Left colon (tissue), 2 donors: ENCODE results near the gene ATP6AP2. TPM values are rescaled to one million over a fixed set of nuclear protein-coding genes. Genes with fewer than 3 reads are reported as not detected.
A peak's percentile ranks its signal among the peaks of the same experiment; 100 is the strongest.
"Not testable (repeated sequence)": the region's sequence is repeated elsewhere in the genome, so short reads cannot be mapped to it uniquely, and the experiment has no call there.

Experiments used
- ATAC-seq: fragments of 200-7000 bp; cut with Tn5 transposase; one replicate; pipeline ENCODE4 v1.9.1; 2020; ENCODE audit warnings: mild to moderate bottlenecking, moderate library complexity
- DNase-seq, 2 donors: peaks; one replicate each; pipeline ENCODE4 v3.0.0-alpha.2; 2020
- intact Hi-C, 2 donors: fragments of 100-400 bp; cut with DNase I in 1 of 2; cut with micrococcal nuclease in 1 of 2; formaldehyde crosslinking; loops; one replicate each; pipeline versions ENCODE4 v1.11.2 to v1.14.0; 2022; cut with DNase I, micrococcal nuclease
- total RNA-seq, 2 donors: library from RNA; stranded (reverse); fragmentation: NEBNext Ultra II Directional; extraction: Animal tissue kit (Norgen Biotek cat#: 25700); gene quantifications; one replicate each; pipeline ENCODE4 v1.2.1, GENCODE V29; 2021
- donor health status: DM: no; HTN: no; CAD: no.
- donor health status: DM: yes; HTN: yes; CAD: no.

Gene ATP6AP2
- total RNA-seq, 2 donors from 2014 or later = 74.0 to 88.1 TPM

- ATAC-seq (no peak), DNase-seq (no peak)
- intact Hi-C loops = no loop called here
Measured at GRCh38 chrX:40571600-40571999, 9.2 kb upstream of the ATP6AP2 start.

GRCh38 chrX:40573763-40574162, 7.0 kb upstream of the ATP6AP2 start:
- ATAC-seq (peak; percentile 33), DNase-seq (no peak)
- intact Hi-C loops = no loop called here

GRCh38 chrX:40575411-40575810, 5.4 kb upstream of the ATP6AP2 start:
- DNase-seq, intact Hi-C loops: not testable (repeated sequence)

DNA sequence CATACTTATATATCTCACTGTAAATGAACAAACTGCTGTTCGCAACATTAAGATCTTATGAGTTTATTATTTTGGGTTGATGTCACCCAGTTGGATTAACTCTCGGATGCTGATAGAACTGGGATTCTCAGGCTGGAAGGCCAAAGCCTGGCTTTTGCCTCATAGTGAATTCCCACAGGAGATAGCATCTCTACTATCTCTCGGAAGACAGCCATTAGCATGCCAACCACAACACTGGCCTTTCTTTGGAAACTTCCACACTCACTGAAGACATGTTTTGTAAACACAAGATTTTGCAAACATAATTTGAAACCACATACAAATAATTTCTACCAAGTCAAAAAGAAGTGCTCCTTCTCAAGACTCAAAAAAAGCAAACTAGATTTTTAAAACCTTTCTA, 4.5 kb upstream of the ATP6AP2 start:
- no peak for ATAC-seq
- intact Hi-C loops = no loop called here
- DNase-seq = no peak

More at GRCh38 chrX:40575411-40575810, 5.4 kb upstream of the ATP6AP2 start:
- peak; percentile 32 for ATAC-seq

DNA sequence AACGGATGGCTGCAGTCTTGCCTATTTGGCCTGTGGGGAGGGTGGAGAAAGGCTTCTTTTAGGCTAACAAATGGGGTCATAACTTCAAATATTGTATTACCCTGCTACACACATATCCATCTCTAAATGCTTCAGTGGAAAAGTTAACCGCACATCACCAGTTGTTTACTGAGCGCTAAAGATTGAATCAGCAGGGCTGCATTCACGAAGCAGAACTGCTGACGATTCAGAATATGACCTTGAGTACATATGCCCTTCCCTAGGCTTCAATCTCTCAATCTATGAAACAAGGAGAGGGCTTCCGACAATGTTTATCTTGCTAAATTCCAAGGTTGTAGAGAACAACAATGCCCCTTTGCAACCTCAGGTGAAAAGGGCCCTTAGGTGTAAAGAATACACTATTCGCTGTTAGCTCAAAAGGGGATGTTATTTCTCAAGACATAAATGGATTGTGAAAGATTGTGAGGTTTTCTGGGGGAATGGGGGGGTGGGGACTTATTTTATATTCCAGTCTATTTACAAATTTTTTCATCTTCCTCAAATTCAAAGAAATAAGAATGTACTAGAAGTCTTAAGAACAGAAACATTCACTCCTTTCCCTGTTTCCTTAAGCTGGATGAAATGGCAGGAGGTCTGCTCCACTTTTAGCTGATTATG, 2.6 kb upstream of the ATP6AP2 start:
- intact Hi-C loops = no loop called here
- DNase-seq = no peak
- ATAC-seq = no peak

- ATAC-seq = no peak
- DNase-seq = no peak
Measured at GRCh38 chrX:40579141-40579540, 1.6 kb upstream of the ATP6AP2 start.

GRCh38 chrX:40579900-40580536, 752 bp upstream of the ATP6AP2 start:
- intact Hi-C loops = no loop called here
- DNase-seq (no peak), ATAC-seq (peak; percentile 36)

More at GRCh38 chrX:40579141-40579540, 1.6 kb upstream of the ATP6AP2 start:
- intact Hi-C loops = no loop called here

- DNase-seq = no peak
- intact Hi-C loops = no loop called here
- ATAC-seq = peak; percentile 3
Measured at GRCh38 chrX:40581336-40581920, 658 bp downstream of the ATP6AP2 start.

- ATAC-seq, intact Hi-C loops, DNase-seq: not testable (repeated sequence)
Measured at GRCh38 chrX:40582178-40582577, 1.4 kb downstream of the ATP6AP2 start.

GRCh38 chrX:40582811-40583210, 2.0 kb downstream of the ATP6AP2 start:
- intact Hi-C loops = no loop called here
- ATAC-seq = no peak
- DNase-seq = no peak

- ATAC-seq, DNase-seq, intact Hi-C loops: not testable (repeated sequence)
Measured at GRCh38 chrX:40587623-40588022, 6.9 kb downstream of the ATP6AP2 start.

DNA sequence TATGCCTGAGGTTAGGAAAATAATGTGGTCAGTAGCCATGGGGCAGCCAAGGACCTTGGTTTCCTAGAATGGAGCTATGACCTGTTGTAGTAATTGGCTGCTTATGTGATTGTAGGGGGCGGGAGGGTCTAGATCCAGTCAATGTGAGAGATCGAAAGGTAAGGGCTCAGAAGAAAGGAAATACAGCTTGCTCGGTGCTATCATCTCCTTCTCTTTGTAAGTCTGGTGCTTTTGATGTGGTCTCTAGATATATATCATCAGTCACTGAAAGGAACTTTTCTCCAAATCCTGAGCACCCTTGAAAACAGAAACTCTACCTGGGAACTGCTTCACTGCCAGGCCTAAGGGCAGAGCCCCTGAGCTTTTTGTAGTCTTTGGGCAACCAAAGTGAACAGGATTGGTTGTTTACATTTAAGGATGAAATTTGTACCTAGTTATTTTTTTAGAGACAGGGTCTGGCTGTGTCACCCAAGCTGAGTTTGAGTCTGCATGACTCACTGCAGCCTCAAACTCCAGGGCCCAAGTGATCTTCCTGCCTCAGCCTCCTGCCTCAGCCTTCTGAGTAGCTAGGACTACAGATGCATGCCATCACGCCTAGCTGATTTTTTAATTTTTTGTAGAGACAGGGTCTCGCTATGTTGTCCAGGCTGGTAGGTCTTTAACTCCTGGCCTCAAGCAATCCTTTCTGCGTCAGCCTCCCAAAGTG, 9.0 kb downstream of the ATP6AP2 start:
- intact Hi-C loops, ATAC-seq, DNase-seq: not testable (repeated sequence)

DNA sequence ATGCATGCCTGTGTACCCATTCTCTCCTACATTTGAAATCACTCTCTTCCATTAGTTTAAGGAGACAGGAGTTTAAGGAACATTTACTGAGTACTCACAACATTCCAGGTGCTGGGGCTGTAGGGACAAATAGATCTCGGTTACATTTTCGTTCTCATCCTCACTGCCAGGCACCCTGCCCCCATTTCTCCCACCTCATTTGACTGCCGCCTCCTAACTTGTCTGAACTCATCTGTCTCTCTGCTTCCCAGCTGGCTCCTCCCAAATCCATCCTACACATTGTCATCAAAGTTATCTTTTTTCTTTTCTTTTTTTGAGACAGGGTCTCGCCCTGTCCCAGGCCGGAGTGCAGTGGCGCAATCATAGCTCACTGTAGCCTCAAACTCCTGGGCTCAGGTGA, 22.7 kb downstream of the ATP6AP2 start:
- intact Hi-C loops = no loop called here
- ATAC-seq = no peak
- DNase-seq = no peak

GRCh38 chrX:40607381-40607780, 26.6 kb downstream of the ATP6AP2 start:
- DNase-seq (no peak), ATAC-seq (no peak)
- intact Hi-C loops = no loop called here

DNA sequence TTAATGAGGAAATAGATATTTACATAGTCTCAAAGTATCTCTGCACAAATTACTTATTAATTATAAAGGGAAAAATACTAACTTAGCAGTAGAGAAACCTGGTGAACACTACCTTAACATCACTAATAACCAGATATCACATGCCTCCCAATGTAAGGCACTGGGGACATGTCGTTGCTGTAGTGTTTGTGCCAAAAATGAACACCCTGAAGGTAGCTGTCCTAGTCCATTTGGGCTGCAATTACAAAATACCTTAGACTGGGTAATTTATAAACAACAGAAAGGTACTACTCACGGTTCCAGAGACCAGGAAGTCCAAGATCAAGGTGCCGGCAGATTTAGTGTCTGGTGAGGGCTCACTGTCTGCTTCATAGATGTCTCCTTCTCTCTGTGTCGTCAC, 31.7 kb downstream of the ATP6AP2 start:
- ATAC-seq = no peak
- intact Hi-C loops = no loop called here
- no peak for DNase-seq

DNA sequence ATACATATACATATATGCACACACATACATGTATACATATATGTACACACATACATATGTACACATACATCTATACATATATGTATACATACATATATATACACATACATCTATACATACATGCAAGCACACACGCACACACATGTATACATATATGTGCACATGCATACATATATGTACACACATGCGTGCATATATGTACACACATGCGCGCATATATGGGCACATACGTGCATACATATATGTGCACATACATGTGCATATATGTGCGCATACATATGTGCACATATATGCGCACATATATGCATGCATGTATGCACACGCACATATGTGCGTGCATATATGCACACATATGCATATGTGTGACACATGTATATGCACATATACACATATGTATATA, 35.2 kb downstream of the ATP6AP2 start:
- intact Hi-C loops = no loop called here
- DNase-seq = no peak
- ATAC-seq = no peak

- intact Hi-C loops = no loop called here
- DNase-seq (no peak), ATAC-seq (no peak)
Measured at GRCh38 chrX:40617566-40617965, 36.8 kb downstream of the ATP6AP2 start.

GRCh38 chrX:40622479-40623138, 41.8 kb downstream of the ATP6AP2 start:
- intact Hi-C loops = no loop called here
- peak; percentile 95 for ATAC-seq

GRCh38 chrX:40623139-40623536, 42.4 kb downstream of the ATP6AP2 start, which contains the start of gene MPC1L:
TSS of gene MPC1L (plus strand) at chrX:40623428. CDS start at chrX:40623566, 138 bp downstream.
- DNase-seq = no peak
- ATAC-seq = no peak
- intact Hi-C loops = no loop called here

More at GRCh38 chrX:40622479-40623138, 41.8 kb downstream of the ATP6AP2 start:
- peak; percentile 56 to 57 for DNase-seq
